Panc1 (cell line): ENCODE measurements around the gene SNX6. TPM values are rescaled to one million over a fixed set of nuclear protein-coding genes. Genes with fewer than 3 reads are reported as not detected.
"Not testable (repeated sequence)": the region's sequence is repeated elsewhere in the genome, so short reads cannot be mapped to it uniquely, and the experiment has no call there.

ENCODE experiments used
- ATAC-seq: fragments of 200-7000 bp; cut with Tn5 transposase; 2 replicates; pipeline ENCODE4 v1.9.1; 2020; ENCODE audit warnings: mild to moderate bottlenecking, moderate library complexity
- BruUV-seq: library from RNA; stranded (reverse); fragments of 400-500 nt; replicated peaks from 2 replicates; lab custom pipeline; 2021; lab: Mats Ljungman, UMichigan
- CTCF ChIA-PET: fragments of 300-600 bp; sonication (Branson Sonifier 250); formaldehyde crosslinking; loops from one replicate; lab custom pipeline; 2022; ENCODE audit warnings: antibody characterized with exemption; lab: Charles Lee
- POLR2A ChIA-PET: fragments of 300-600 bp; sonication (Branson Sonifier 250); formaldehyde crosslinking; loops from one replicate; lab custom pipeline; 2022; ENCODE audit warnings: antibody characterized with exemption; lab: Charles Lee
- DNase-seq: peaks from one replicate; pipeline ENCODE4 v3.0.0-alpha.2; 2010; ENCODE audit warnings: low read depth, low spot score
- H3K27ac ChIP-seq: 2 replicates; pipeline ENCODE4 v1.5.1; 2011; ENCODE audit warnings: mild to moderate bottlenecking, low read length, inconsistent platforms
- H3K27me3 ChIP-seq: fragments of 200-500 bp; sonication (Bioruptor generic); 2 replicates; pipeline ENCODE4 v1.6.0; 2014; ENCODE audit warnings: low read length, inconsistent platforms; ENCODE audit not compliant: control insufficient read depth, insufficient read depth
- H3K36me3 ChIP-seq: fragments of 200-500 bp; sonication (Bioruptor generic); 2 replicates; pipeline ENCODE4 v1.5.1; 2014; ENCODE audit warnings: inconsistent platforms, mild to moderate bottlenecking, low read length, moderate library complexity; ENCODE audit not compliant: control insufficient read depth, insufficient read depth
- H3K4me1 ChIP-seq: 2 replicates; pipeline ENCODE4 v1.5.1; 2011; ENCODE audit warnings: inconsistent platforms, mild to moderate bottlenecking, low read length, moderate library complexity; ENCODE audit not compliant: control insufficient read depth, insufficient read depth
- H3K4me3 ChIP-seq, 2 experiments: 2 replicates each; pipeline ENCODE4 v1.5.1; 2011 to 2012; ENCODE audit warnings: low read depth in 2 of 2, low read length in 2 of 2, mild to moderate bottlenecking in 2 of 2, inconsistent platforms in 1 of 2, moderate library complexity in 1 of 2
- H3K9me3 ChIP-seq: fragments of 200-500 bp; sonication (Bioruptor generic); 2 replicates; pipeline ENCODE4 v1.5.1; 2014; ENCODE audit warnings: low read depth, mild to moderate bottlenecking, inconsistent platforms, low read length, moderate library complexity; ENCODE audit not compliant: control insufficient read depth, insufficient read depth
- POLR2AphosphoS5 ChIP-seq: IDR thresholded peaks from 2 replicates; pipeline ENCODE4 v1.6.1; 2012; ENCODE audit warnings: mild to moderate bottlenecking, low read depth, low read length, moderate library complexity
- SIN3A ChIP-seq: IDR thresholded peaks from 2 replicates; pipeline ENCODE4 v1.6.1; 2012; ENCODE audit warnings: low read depth, mild to moderate bottlenecking, low read length, moderate library complexity, borderline replicate concordance; ENCODE audit not compliant: insufficient read depth
- TCF7L2 ChIP-seq: IDR thresholded peaks from 2 replicates; pipeline ENCODE4 v1.6.1; 2011; ENCODE audit warnings: mild to moderate bottlenecking, low read depth, low read length, inconsistent platforms
- in situ Hi-C: cut with HindIII; loops from 2 replicates; pipeline ENCODE4 v1.10.0; 2016; ENCODE audit warnings: low sequenced_read_pairs, low pct_unique_long_range_greater_than_20kb
- intact Hi-C: fragments of 100-400 bp; cut with micrococcal nuclease; formaldehyde crosslinking; loops from one replicate; pipeline ENCODE4 v1.10.0; 2022; ENCODE audit not compliant: unreplicated experiment
- total RNA-seq: library from RNA; stranded (reverse); gene quantifications from one replicate; pipeline ENCODE4 v1.2.1, GENCODE V29; 2021; ENCODE audit not compliant: unreplicated experiment
- TF ChIP-seq, protein P1 (sequence below): fragments of 450-650 bp; IDR thresholded peaks from 2 replicates; pipeline ENCODE4 v1.5.1; 2017; ENCODE audit warnings: mild to moderate bottlenecking
- TF ChIP-seq, protein P2 (sequence below), 2 experiments: IDR thresholded peaks; 2 replicates each; pipeline ENCODE4 v1.6.1; 2011 to 2012; ENCODE audit warnings: low read depth in 2 of 2, control low read depth in 1 of 2, low read length in 1 of 2, mild to moderate bottlenecking in 1 of 2, moderate library complexity in 1 of 2; ENCODE audit not compliant: insufficient read depth in 1 of 2

The SNX6 gene
- total RNA-seq, 1 experiment from 2014 or later: 50.9 TPM

DNA sequence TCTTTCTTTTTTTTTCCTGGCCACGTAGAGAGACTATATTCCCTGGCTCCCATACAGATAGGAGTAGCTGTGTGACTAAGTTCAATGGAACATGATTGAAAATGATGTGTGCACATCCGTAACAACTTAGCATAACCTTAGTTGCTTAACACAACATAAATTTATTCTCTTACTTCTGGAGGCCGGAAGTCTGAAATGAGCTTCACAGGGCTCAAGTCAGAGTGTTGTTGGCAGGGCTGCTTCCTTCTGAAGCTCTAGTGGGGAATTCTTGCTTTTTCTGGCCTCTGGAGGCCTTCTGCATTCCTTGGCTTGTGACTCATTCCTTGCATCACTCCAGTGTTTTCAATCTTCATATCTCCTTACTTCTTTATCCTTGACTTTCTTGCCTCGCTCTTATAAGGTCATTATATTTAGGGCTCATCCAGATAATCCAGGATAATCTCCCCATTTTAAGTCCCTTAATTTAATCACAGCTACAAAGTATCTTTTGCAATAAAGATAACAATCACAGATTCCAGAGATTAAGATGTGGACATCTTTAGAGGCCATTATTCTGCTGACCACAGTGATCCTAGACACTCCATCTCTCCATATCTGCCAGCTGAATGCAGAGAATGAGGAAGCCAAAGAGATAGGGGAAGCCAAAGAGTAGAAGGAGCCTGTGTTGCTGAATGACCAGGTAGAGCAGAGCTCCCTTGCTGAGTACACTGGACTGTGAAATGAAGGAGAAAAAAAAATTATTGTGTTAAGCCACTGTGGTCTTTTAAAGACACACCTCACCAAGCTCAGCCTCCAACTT is 21.0 kb upstream of the SNX6 start:
- peak; percentile 82 for ATAC-seq
- in situ Hi-C loops: no loop called here
- Histone ChIP-seq H3K27ac (no peak overlapping the region), H3K4me3 (no peak overlapping the region), H3K27me3 (no peaks in the 10 kb centered on the region), H3K36me3 (no peaks in the 10 kb centered on the region), H3K4me1 (no peaks in the 10 kb centered on the region), H3K9me3 (no peaks in the 10 kb centered on the region)
- no peak for TF ChIP-seq SIN3A
- no peak for TF ChIP-seq POLR2AphosphoS5
- TF ChIP-seq, protein P1, sequence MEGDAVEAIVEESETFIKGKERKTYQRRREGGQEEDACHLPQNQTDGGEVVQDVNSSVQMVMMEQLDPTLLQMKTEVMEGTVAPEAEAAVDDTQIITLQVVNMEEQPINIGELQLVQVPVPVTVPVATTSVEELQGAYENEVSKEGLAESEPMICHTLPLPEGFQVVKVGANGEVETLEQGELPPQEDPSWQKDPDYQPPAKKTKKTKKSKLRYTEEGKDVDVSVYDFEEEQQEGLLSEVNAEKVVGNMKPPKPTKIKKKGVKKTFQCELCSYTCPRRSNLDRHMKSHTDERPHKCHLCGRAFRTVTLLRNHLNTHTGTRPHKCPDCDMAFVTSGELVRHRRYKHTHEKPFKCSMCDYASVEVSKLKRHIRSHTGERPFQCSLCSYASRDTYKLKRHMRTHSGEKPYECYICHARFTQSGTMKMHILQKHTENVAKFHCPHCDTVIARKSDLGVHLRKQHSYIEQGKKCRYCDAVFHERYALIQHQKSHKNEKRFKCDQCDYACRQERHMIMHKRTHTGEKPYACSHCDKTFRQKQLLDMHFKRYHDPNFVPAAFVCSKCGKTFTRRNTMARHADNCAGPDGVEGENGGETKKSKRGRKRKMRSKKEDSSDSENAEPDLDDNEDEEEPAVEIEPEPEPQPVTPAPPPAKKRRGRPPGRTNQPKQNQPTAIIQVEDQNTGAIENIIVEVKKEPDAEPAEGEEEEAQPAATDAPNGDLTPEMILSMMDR: no peak
- TF ChIP-seq, protein P2, sequence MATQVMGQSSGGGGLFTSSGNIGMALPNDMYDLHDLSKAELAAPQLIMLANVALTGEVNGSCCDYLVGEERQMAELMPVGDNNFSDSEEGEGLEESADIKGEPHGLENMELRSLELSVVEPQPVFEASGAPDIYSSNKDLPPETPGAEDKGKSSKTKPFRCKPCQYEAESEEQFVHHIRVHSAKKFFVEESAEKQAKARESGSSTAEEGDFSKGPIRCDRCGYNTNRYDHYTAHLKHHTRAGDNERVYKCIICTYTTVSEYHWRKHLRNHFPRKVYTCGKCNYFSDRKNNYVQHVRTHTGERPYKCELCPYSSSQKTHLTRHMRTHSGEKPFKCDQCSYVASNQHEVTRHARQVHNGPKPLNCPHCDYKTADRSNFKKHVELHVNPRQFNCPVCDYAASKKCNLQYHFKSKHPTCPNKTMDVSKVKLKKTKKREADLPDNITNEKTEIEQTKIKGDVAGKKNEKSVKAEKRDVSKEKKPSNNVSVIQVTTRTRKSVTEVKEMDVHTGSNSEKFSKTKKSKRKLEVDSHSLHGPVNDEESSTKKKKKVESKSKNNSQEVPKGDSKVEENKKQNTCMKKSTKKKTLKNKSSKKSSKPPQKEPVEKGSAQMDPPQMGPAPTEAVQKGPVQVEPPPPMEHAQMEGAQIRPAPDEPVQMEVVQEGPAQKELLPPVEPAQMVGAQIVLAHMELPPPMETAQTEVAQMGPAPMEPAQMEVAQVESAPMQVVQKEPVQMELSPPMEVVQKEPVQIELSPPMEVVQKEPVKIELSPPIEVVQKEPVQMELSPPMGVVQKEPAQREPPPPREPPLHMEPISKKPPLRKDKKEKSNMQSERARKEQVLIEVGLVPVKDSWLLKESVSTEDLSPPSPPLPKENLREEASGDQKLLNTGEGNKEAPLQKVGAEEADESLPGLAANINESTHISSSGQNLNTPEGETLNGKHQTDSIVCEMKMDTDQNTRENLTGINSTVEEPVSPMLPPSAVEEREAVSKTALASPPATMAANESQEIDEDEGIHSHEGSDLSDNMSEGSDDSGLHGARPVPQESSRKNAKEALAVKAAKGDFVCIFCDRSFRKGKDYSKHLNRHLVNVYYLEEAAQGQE (IDR thresholded peaks at IDR 0.05; ENCODE audit: insufficient read depth in 1 of 2, low read depth in 2 of 2, low read length in 1 of 2): no peak
- TF ChIP-seq TCF7L2: no peak
- ChIA-PET POLR2A (no interaction called here), CTCF (no interaction called here)
- no peak for DNase-seq
- no TSS peak for BruUV-seq
- intact Hi-C loops: no loop called here

DNA sequence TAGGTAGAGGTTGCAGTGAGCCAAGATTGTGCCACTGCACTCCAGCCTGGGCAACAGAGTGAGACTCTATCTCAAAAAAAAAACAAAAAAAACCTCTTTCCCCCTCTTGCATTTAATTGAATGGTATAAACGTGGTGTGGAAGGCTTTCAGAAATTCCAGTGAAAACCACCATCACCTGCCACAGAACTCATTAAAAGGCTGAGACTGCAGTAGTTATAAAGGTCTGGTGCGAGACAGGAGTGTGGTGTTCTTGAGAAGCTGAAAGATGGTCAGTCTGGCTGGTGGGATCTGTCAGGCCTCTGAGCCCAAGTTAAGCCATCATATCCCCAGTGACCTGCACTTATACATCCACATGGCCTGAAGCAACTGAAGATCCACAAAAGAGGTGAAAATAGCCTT is 20.1 kb upstream of the SNX6 start:
- ATAC-seq, POLR2A ChIA-PET, H3K4me1 ChIP-seq, CTCF ChIA-PET, in situ Hi-C loops, DNase-seq, BruUV-seq, H3K27ac ChIP-seq, H3K36me3 ChIP-seq, H3K27me3 ChIP-seq, intact Hi-C loops, H3K9me3 ChIP-seq, H3K4me3 ChIP-seq: not testable (repeated sequence)

- H3K27me3 ChIP-seq: no peaks in the 10 kb centered on the region
- ATAC-seq (no peak), DNase-seq (no peak)
- POLR2A ChIA-PET: no interaction called here
- intact Hi-C loops (no loop called here), in situ Hi-C loops (no loop called here)
- no peak overlapping the region for H3K4me3 ChIP-seq
- CTCF ChIA-PET: no interaction called here
- no peaks in the 10 kb centered on the region for H3K36me3 ChIP-seq
- TF ChIP-seq TCF7L2: no peak
- H3K27ac ChIP-seq: no peak overlapping the region
- no TSS peak for BruUV-seq
- no peaks in the 10 kb centered on the region for H3K9me3 ChIP-seq
- no peaks in the 10 kb centered on the region for H3K4me1 ChIP-seq
These were observed 19.4 kb upstream of the SNX6 start for GRCh38 chr14:34649344-34649743.
